ENCODE data around the gene MYPN. TPM values are rescaled to one million over a fixed set of nuclear protein-coding genes. Genes with fewer than 3 reads are reported as not detected.
"Not testable (repeated sequence)": the region's sequence is repeated elsewhere in the genome, so short reads cannot be mapped to it uniquely, and the experiment has no call there.

Gene MYPN
- polyA plus RNA-seq, 1 experiment = 9.7 TPM

GRCh38 chr10:68155615-68156210 lies 46.4 kb downstream of the MYPN start:
- no peak for DNase-seq (ENCODE audit: low read depth)
- POLR2A ChIA-PET = no interaction called here
- H3K4me3 ChIP-seq (ENCODE audit: low read depth, low read length) = no peak overlapping the region
- no peaks in the 10 kb centered on the region; the same call in none of the 2 replicates for H3K36me3 ChIP-seq (ENCODE audit: control insufficient read depth, insufficient read depth, low read length)
- H3K27me3 ChIP-seq (ENCODE audit: control insufficient read depth, insufficient read depth, low read length) = no peaks in the 10 kb centered on the region
- TF ChIP-seq CTCF (IDR thresholded peaks at IDR 0.05; ENCODE audit: insufficient read depth, low read depth, low read length) = no peak
- CTCF ChIA-PET = interaction anchor here (0.7 to 10.5 kb wide), 25 partner anchors 8 to 367 kb away, joined by 3 to 146 read pairs (median 5); partner anchors contain the start of gene HERC4

GRCh38 chr10:68156373-68157185 lies 47.3 kb downstream of the MYPN start:
- POLR2A ChIA-PET = no interaction called here
- H3K36me3 ChIP-seq (ENCODE audit: control insufficient read depth, insufficient read depth, low read length) = no peaks in the 10 kb centered on the region; the same call in 1 of the 2 replicates
- no peak for DNase-seq (ENCODE audit: low read depth)
- no peaks in the 10 kb centered on the region for H3K27me3 ChIP-seq (ENCODE audit: control insufficient read depth, insufficient read depth, low read length)
- CTCF ChIA-PET = interaction anchor here (0.7 to 10.5 kb wide), 27 partner anchors 9 to 368 kb away, joined by 3 to 146 read pairs (median 5); no protein-coding TSS in a partner anchor
- peak; percentile 79 for TF ChIP-seq CTCF (IDR thresholded peaks at IDR 0.05; ENCODE audit: insufficient read depth, low read depth, low read length)
- H3K4me3 ChIP-seq (ENCODE audit: low read depth, low read length) = no peak overlapping the region

- POLR2A ChIA-PET; DNase-seq (ENCODE audit: low read depth); H3K36me3 ChIP-seq (ENCODE audit: control insufficient read depth, insufficient read depth, low read length); H3K27me3 ChIP-seq (ENCODE audit: control insufficient read depth, insufficient read depth, low read length); H3K4me3 ChIP-seq (ENCODE audit: low read depth, low read length): not testable (repeated sequence)
- CTCF ChIA-PET = interaction anchor here (0.8 to 10.5 kb wide), 15 partner anchors 8 to 303 kb away, joined by 3 to 146 read pairs (median 5); partner anchors contain the start of gene MYPN
These were observed 48.2 kb downstream of the MYPN start for GRCh38 chr10:68157522-68157921.

DNA sequence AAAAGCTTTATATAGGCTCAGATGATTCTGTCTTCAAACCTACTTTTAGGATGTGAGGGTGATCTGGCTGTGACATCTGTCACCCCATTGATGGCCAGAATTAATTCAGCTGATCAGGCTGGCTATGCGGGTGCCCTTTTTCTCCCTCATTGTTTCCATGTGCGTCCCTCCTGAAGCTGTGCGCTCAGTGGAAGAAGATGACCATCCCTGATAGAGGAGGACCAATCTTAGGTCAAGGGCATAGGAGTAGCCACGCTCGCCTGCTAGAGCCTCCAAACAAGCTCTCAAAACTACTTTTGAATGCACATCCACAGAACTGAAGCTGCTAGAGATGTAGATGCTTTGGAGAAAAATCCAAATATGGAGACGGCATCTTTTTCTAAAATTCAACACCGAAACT lies 48.7 kb downstream of the MYPN start:
- CTCF ChIA-PET = interaction anchor here (0.9 to 10.5 kb wide), 9 partner anchors 11 to 303 kb away, joined by 3 to 146 read pairs (median 5); partner anchors contain the start of gene MYPN
- no peak overlapping the region for H3K4me3 ChIP-seq (ENCODE audit: low read depth, low read length)
- no peaks in the 10 kb centered on the region for H3K27me3 ChIP-seq (ENCODE audit: control insufficient read depth, insufficient read depth, low read length)
- DNase-seq (ENCODE audit: low read depth) = no peak
- no peak for TF ChIP-seq CTCF (IDR thresholded peaks at IDR 0.05; ENCODE audit: insufficient read depth, low read depth, low read length)
- no peaks in the 10 kb centered on the region; the same call in 1 of the 2 replicates for H3K36me3 ChIP-seq (ENCODE audit: control insufficient read depth, insufficient read depth, low read length)
- POLR2A ChIA-PET = no interaction called here

DNA sequence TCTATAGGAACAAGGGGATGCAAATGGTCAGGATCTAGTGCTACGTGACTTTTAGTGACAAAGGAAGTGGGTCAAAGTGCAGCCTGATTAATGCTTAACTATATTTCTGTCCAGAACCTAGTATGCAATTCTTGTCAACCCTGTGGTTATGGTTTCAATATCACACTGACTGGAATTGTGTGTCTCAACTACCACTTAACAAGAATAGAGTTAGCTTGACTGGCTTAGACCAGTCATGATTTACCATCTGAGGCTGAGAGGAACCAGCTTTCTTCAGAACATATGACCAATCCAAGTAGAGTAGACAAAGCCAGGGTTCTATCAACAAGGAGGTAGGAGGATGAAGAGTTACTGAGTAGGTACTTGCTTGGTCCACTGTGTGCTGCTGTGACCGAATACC lies 54.4 kb downstream of the MYPN start:
- no peak for DNase-seq (ENCODE audit: low read depth)
- Histone ChIP-seq H3K27me3 (ENCODE audit: control insufficient read depth, insufficient read depth, low read length) (no peaks in the 10 kb centered on the region), H3K4me3 (ENCODE audit: low read depth, low read length) (no peak overlapping the region), H3K36me3 (ENCODE audit: control insufficient read depth, insufficient read depth, low read length) (peaks cover 2% of the 10 kb centered on the region; the same call in 1 of the 2 replicates)
- POLR2A ChIA-PET = interaction anchor here (0.7 kb wide), 1 partner anchor 81 kb away, joined by 4 read pairs; no protein-coding TSS in a partner anchor
- TF ChIP-seq CTCF (IDR thresholded peaks at IDR 0.05; ENCODE audit: insufficient read depth, low read depth, low read length) = no peak
- CTCF ChIA-PET = no interaction called here
